Nephron progenitor cell (in vitro differentiated cells): ENCODE measurements around the gene PRKAG2.

Experiments
- DNase-seq: peaks from one replicate; pipeline ENCODE4 v3.0.0; 2021
- H3K27ac Mint-ChIP-seq: 2 replicates; pipeline ENCODE4 v1.8.0; 2021; ENCODE audit warnings: mild to moderate bottlenecking, moderate library complexity, mixed read lengths
- H3K27me3 Mint-ChIP-seq: 2 replicates; pipeline ENCODE4 v1.8.0; 2021; ENCODE audit warnings: mild to moderate bottlenecking, low read depth, mixed read lengths; ENCODE audit not compliant: poor library complexity
- H3K36me3 Mint-ChIP-seq: 2 replicates; pipeline ENCODE4 v1.8.0; 2021; ENCODE audit warnings: low read depth, mixed read lengths
- H3K4me1 Mint-ChIP-seq: 2 replicates; pipeline ENCODE4 v1.8.0; 2021; ENCODE audit warnings: mixed read lengths
- H3K4me3 Mint-ChIP-seq: 2 replicates; pipeline ENCODE4 v1.8.0; 2021; ENCODE audit warnings: mild to moderate bottlenecking, moderate library complexity, mixed read lengths
- H3K9me3 Mint-ChIP-seq: 2 replicates; pipeline ENCODE4 v1.8.0; 2021; ENCODE audit warnings: mild to moderate bottlenecking, moderate library complexity, mixed read lengths
- TF ChIP-seq, protein P1 (sequence below): fragments of 200-600 bp; sonication (generic); IDR thresholded peaks from 2 replicates; pipeline ENCODE4 v1.5.0; 2021; ENCODE audit warnings: antibody characterized with exemption

Gene PRKAG2

DNA sequence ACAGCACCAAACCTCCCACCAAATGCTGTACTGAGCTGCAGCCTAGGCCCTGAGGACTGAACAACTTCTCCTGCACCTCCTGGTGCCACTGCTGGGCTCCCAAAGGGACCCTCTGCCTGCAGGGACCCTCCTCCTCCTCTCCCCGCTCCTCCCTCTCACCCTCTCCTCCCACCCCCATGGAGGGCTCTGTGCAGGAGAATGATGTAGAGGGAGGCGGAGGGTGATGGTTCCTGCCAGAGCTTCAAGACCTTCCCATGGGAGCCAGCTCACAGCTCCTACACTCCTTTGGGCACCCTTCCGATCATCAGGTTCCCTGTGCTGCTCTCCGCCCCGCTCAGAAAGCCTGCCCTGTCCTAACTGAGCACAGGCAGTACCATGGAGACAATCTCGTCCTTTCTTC, 97.7 kb downstream of the PRKAG2 start:
- no peak for DNase-seq
- Mint-ChIP-seq H3K27me3 (peaks cover 49% of the 10 kb centered on the region), H3K4me3 (no peak overlapping the region), H3K9me3 (peaks cover 10% of the 10 kb centered on the region), H3K36me3 (no peaks in the 10 kb centered on the region), H3K27ac (no peak overlapping the region), H3K4me1 (peaks cover 16% of the 10 kb centered on the region)
- TF ChIP-seq, protein P1, sequence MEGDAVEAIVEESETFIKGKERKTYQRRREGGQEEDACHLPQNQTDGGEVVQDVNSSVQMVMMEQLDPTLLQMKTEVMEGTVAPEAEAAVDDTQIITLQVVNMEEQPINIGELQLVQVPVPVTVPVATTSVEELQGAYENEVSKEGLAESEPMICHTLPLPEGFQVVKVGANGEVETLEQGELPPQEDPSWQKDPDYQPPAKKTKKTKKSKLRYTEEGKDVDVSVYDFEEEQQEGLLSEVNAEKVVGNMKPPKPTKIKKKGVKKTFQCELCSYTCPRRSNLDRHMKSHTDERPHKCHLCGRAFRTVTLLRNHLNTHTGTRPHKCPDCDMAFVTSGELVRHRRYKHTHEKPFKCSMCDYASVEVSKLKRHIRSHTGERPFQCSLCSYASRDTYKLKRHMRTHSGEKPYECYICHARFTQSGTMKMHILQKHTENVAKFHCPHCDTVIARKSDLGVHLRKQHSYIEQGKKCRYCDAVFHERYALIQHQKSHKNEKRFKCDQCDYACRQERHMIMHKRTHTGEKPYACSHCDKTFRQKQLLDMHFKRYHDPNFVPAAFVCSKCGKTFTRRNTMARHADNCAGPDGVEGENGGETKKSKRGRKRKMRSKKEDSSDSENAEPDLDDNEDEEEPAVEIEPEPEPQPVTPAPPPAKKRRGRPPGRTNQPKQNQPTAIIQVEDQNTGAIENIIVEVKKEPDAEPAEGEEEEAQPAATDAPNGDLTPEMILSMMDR: no peak

DNA sequence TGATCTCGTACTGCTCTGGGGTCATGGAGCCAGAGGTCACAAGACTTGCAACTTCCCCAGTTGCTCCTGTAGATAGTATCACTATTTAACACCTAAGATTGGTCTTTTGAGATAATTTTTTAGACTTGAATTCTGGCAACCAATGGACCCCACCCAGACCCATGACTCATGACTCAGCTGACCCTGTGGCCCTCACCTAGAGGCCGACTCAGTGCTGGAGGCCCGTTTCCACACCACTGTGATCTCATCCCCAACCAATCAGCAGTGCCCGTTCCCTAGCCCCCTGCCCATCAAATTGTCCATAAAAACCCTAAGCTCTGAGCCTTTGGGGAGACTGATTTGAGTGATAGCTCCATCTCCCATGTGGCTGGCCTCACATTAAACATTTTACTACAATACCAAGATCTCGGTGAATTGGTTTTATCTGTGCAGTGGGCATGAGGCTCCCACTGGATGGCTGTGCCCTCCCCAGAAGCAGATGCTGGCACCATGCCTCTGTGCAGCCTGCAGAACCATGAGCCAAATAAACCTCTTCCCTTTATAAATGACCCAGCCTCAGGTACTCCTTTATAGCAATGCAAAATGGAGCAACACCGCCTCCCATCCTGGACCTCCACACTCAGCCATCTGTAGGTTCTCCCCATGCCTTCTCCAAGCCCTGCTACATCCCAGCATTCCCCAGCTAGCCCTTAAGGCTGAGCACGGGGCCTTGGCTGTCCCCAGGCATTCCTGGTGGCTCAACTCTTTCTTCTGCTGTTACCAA, 98.8 kb downstream of the PRKAG2 start:
- Mint-ChIP-seq H3K36me3 (no peaks in the 10 kb centered on the region), H3K4me1 (peaks cover 13% of the 10 kb centered on the region), H3K27me3 (peaks cover 54% of the 10 kb centered on the region), H3K4me3 (no peak overlapping the region), H3K27ac (no peak overlapping the region), H3K9me3 (peaks cover 10% of the 10 kb centered on the region)
- DNase-seq: no peak
- TF ChIP-seq, protein P1: no peak

DNA sequence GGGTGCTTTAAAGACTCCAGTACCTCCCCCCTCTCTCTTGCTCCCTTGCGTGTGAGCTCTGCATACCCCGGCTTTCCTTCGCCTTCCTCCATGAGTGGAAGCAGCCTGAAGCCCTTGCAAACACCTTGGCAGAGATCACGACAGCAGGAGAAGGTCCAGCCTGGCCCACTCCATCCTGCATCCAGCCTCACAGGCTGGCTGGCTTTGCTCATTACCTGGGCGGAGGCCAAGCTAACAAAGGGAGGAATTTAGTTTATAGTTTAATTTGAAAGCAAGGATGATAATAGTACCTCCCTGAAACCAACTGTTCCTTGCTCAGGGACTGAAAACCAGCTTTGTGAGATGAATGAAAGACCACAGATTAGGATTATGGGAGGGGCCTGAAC, 99.4 kb downstream of the PRKAG2 start:
- TF ChIP-seq, protein P1: no peak
- Mint-ChIP-seq H3K27ac (no peak overlapping the region), H3K4me3 (no peak overlapping the region)

DNA sequence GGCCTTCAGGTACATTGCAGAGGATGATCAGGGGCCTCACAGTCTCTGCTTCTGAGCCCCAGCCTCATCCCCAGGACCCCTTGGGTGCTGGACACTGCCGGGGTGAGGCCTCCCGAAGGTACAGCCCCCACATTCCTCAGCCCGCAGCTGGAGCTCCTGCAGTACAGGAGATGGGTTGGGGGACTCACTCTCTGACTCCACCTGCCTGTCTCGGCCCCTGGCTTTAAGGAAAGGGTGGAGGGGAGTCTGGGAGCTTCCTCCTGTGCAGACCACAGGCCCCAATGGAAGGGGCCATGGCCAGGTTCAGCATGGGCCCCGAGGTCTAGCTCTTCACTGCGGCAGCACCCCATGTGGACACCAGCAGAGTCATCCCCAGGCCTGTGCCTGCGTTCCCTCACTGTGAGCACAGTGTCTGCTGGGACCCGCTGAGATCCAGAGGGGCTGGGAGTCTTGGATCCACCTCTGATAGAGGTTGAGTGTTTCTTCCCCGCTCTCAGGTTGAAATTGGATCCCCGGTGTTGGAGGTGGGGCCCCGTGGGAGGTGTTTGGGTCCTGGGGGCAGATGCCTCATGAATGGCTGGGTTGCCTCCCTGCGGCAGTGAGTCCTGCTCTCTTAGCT, 99.9 kb downstream of the PRKAG2 start:
- H3K27me3 Mint-ChIP-seq: peaks cover 52% of the 10 kb centered on the region
- TF ChIP-seq, protein P1: no peak
- no peak overlapping the region for H3K27ac Mint-ChIP-seq
- H3K9me3 Mint-ChIP-seq: peaks cover 10% of the 10 kb centered on the region
- no peaks in the 10 kb centered on the region for H3K36me3 Mint-ChIP-seq
- DNase-seq: no peak
- H3K4me3 Mint-ChIP-seq: no peak overlapping the region
- peaks cover 13% of the 10 kb centered on the region for H3K4me1 Mint-ChIP-seq

More for the DNA sequence above, 99.4 kb downstream of the PRKAG2 start:
- Mint-ChIP-seq H3K27me3 (peaks cover 51% of the 10 kb centered on the region), H3K4me1 (peaks cover 13% of the 10 kb centered on the region), H3K9me3 (peaks cover 10% of the 10 kb centered on the region), H3K36me3 (no peaks in the 10 kb centered on the region)
- no peak for DNase-seq

DNA sequence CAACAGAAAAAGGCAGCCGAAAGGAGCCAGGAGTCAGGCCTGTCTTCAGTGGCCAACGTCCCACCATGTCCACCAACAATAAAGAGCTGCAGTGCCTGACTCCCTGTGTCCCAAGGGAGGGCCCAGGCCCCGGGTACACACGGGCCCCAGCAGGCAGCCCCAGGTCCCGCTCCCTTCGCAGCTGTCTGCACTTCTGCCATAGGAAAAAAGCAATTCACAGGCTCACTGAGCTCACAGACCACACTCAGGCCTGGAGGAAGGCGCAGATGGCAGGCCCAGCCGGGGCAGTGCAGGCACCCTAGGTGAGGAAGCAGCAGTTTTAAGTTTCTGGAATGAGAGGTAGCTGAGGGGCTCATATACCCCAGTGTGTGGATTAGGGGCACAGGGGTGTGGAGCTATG, 100.5 kb downstream of the PRKAG2 start:
- TF ChIP-seq, protein P1: no peak
- Mint-ChIP-seq H3K4me1 (peaks cover 13% of the 10 kb centered on the region), H3K27ac (no peak overlapping the region), H3K4me3 (no peak overlapping the region), H3K9me3 (peaks cover 10% of the 10 kb centered on the region), H3K27me3 (peaks cover 51% of the 10 kb centered on the region), H3K36me3 (no peaks in the 10 kb centered on the region)
- DNase-seq: no peak
